ENCODE measurements around the gene NR6A1.

The NR6A1 gene

DNA sequence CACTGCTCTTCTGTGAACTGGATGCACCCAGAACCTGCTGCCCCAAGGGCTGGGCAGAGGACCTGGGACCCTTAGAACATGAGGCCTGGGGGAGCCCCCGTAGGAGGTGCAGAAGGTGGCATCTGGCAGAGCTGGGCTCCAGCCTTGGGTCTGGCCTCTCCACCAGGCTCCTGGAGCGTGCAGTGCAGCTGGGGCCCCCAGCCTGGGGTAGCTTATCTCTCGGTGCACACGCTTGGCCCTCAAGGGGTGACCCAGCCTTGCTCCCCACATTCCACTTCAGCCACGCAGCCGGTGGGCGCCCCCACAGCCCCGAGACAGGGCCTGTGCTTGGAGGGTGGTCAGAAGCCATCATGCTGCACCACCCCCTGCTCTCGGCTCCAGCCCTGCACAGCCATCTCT lies 258.3 kb downstream of the NR6A1 start:
- DNase-seq = no peak

DNA sequence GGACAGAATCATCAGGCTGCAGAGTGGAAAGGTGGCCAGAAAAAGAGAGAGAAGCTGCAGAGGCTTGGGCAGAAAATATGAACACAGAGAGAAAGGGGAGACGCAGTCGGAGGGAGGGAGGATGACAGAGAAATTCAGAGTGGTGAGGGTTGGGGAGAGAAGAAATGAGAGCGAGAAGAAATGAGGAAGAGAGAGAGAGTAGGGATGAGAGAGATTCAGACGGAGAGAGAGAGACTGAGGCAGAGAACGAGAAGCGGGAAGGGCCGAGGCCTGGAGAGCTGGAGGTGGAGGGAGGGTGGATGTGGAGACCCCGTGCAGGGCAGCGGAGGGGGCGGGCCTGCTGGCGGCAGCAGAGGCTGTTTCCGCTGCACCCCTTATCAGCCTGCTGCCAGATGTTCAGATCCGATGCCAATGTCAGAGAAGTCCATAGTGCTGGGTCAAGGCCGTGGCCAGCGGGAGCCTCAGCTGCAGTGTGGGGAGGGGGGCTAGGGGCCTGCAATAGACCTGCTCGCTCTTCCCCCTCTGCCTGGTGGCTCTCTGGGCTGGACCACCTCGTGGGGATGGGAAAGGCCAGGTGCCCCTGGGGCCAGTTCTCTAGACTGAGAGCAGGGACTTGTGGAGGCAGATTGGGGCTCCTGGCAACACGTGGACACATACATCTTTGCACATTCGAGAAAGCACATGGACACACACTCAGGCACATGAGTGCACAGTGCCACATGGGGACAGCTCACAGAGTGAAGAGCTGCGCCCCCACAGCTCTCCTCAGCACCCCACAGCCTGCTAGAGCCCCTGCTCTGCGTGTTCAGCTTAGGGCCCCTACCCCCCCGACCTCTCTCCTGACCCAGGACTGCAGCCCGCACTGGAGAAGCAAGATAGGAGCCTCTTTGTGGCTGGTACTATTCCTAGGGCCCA lies 259.0 kb downstream of the NR6A1 start:
- DNase-seq = no peak

GRCh38 chr9:124511426-124511840 lies 259.7 kb downstream of the NR6A1 start:
- DNase-seq = no peak

DNA sequence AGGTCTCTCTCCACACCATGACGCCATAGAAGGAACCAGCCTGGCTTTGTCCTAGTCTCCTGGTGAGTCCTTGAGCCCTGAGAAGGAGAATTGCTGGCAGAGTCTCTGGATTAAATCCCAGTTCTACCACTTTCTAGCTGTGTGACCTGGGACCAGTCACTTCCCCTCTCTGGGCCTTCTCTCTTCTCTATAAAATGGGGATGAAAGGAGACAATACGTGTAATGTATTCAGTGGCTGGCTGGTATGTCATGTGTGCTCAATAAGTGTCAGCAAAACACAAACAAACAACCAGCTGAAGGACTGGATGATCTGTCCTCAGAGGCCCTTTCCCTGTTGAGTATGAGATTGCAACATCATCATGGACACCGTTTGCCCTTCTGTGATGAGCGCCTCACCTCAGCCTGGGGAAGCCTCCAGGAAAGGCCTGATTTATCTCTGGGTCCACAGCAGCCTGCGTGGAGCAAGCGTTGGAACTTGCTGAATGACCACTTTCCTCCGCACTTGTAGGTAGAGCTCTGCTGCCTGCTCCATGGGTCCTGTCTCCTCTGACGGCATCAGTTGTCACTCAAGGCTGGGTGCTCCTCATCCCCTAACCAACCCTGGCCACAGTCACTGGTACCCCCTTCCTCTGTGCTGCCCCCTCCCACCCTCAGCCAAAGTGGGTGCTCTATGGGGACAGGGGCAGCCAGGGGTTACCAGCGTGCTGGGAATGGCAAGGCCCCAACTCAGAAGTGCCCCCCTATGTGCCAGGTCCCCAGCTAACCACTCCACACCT lies 260.3 kb downstream of the NR6A1 start:
- no peak for DNase-seq

- DNase-seq = no peak
Measured at GRCh38 chr9:124507880-124508423, 263.2 kb downstream of the NR6A1 start.

DNA sequence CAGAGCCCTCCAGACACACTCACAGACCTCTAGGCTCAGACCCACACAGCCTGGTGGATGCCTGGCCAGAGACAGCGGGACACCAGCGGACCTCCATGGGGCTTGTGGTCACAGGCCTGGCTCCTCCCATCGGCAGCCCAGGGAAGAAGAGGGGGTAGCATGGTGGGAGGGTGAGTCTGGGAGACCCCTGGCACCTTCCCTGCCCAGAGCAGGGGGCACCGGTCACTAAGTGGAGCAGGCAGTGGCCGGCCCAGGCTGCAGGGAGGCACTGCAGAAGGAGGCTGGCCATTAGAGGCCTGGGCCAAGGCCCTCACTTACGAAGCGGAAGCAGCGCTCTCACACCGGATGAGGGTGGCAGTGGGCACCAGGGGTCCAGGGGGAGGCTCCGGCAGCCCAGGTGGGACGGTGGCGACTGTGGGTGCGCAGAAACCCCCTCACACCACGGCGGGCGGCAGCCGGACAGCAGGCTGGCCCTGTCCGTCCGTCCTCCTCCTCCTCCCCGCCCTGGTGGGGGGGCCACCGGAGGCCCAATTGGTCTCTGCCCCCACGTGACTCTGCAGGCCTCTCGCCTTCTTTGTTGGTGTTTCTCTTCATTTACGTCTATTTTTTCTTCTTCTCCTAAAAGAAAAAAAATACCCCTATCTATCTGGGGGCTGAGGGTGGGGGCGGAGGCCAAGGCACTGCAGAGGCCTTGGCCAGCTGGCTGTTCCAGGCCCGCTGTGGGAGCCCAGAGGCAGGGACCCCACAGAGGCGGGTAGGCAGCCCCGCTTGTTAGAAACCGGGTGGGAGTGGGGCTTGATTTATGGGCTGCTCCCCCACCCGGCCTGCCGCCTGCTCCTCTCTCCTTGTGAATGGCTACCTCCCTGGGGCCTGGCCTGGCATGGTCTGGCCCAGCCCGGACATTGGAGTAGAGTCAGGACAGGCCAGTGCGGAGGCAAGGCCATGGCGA lies 263.9 kb downstream of the NR6A1 start, which contains the start of gene NR5A1:
Gene NR5A1 (minus strand): TSS at position 469 of the 949 bp plus-strand sequence. CDS start 4,004 bp downstream, outside the sequence.
- DNase-seq = no peak

- DNase-seq = no peak
Measured at GRCh38 chr9:124506433-124506832, 264.7 kb downstream of the NR6A1 start.

- no peak for DNase-seq
Measured at GRCh38 chr9:124505901-124506346, 265.2 kb downstream of the NR6A1 start.

DNA sequence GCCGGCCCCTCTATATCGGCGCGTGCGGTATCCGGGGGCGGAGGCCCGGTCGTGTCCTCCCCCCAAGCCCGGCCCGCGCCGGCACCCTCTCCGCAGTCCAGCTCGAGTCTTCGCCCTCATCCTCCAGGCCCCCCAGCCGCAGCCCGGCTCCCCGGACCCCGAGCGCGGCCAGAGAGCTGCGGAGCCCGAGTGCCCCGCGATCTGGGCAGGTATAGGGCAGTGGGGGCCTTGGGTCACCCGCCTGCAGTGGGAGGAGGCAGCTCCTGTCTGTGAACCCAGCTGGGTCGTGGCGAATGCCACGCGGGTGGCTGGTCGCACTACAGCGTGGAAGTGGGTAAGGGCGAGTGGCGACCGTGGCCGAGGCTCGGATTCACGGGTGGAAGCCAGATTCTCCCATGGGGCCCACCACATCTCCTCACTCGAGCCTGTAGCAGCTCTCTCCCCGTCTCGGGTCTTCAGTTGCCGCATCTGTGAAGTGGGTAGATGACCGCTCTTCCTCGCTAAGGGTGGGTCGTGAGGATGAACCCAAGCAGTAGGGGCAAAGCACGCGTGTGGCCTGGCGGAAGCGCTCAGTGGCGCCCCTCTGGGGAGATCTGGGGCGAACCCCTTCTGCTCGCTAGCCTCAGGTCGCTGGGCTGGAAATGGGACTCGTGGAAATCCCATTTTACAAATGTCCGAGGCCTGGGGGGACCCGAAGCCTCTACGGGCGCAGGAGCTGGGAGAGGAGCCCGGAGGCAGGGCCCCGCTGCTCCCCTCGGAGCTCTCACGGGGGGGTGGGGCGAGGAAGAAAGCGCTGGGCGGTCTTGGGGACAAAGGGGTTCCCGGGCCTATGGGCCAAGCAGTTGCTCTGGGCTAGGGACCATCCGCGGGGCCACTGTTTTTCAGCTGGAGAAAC lies 265.9 kb downstream of the NR6A1 start:
- no peak for DNase-seq

DNA sequence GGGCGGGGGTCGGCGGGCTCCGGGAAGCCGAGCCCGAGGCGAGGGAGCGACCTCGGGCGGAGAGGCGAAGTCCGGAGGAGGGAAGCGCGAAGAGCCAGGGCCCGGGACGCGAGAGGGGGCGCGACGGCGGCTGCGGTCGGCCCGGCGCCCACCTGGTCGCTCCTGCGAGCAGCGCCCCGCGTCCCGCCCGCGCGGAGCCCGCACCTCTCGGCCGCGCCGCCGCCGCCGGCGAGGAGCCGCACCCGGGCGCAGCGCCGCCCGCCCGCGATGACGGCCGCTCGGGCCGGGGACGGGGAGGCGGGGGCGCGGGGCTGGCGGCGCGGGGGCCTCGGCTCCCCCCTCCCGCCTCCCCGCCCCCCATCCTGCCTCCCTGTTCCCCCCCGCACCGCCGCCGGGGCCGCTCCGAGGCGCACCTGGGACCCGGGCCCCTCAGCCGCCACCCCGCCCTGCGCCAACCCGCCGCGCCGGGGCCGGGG lies 266.5 kb downstream of the NR6A1 start:
- no peak for DNase-seq

- DNase-seq = no peak
Measured at GRCh38 chr9:124503713-124504529, 267.2 kb downstream of the NR6A1 start.

- DNase-seq = peak in 1 of 2 experiments; percentile 24
Measured at GRCh38 chr9:124502711-124503702, 268.1 kb downstream of the NR6A1 start.

- DNase-seq = no peak
Measured at GRCh38 chr9:124501771-124502320, 269.3 kb downstream of the NR6A1 start.

DNA sequence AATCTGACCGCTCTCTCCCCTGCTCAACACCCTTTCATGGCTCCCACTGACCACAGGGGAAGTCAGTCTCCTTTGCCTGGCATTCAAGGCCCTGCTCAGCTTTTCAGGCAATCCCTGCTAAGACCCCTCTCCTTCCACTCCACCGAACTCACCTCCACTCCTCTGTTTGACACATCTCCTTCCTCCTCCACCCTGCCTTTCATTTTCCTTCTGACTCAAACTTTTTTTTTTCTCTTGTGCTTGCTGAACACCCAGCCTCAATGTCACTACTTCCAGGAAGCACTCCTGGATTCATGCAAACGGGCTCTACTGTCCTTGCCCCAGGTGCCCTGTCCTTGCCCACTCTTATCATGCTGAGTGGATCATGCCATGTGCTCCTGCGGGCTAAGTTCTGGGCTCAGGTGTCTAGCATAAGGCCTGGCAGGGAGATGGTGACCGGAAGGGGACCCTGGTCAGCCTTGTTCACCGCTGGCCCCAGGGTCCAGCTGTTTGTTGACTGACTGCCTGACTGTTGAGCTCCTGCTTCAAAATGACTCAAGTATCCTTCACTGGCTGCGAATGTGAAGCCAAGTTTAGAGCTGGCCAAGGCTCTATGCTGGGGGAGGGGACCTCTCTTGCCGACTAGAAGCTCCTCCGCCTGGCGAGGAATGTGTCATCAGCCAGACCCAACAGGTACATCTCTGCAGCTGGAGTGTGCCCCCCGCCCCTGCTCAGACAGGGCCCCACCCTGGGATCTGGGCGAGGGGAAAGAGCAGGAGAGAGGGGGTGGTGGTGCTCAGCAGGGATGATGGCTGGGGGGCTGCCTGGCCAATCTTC lies 270.1 kb downstream of the NR6A1 start:
- DNase-seq = no peak

DNA sequence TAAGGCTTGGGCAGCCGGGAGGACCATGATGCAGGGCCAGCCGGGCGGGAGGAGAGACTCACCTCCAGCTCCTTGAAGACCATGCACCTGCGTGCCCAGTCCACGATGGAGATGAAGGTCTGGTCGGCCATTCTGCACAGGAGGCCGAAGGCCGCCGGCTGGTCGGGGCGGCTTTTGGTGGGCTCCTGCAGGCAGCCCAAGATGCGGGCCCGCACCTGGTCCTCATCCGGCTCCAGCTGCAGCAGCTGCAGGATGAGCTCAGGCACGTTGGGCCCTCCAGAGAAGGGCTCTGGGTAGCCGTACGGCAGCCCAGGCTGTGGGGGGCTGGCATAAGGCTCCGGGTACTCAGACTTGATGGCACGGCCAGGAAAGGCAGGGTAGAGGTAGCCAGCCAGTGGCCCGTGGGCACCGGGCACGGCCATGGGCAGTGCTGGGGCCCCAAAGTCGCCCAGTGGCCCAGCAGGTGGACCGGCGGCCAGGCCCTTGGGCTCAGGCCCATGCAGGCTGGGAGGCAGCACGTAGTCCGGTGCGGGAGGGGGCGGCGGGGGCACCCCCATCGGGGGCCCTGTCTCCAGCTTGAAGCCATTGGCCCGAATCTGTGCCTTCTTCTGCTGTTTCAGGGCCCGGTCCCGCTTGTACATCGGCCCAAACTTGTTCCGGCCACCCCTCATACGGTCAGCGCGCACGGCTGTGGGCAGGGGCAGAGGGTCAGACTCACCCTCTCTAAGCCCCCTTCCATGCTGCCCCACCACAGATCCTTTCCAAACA lies 270.9 kb downstream of the NR6A1 start:
- DNase-seq = no peak

DNA sequence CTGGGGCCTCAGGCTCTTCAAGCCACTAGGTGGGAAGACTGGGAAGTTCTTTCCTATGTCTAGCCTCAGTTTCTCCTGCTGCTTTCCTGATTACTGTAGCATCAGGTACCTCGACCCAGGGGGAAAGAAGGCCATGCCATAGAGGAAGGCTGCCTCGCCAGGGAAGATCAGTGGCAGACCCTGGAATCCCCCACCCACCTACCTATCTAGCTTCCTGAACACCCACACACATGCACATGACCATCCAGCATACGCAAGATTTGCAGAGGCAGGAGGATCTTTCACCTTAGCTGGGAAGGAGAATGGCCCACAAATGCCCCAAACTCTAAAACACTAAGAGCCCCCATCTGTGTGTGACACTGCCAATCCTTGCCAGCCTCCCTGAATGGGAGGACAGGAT lies 271.9 kb downstream of the NR6A1 start:
- DNase-seq = no peak
